GM18907 (cell line): ENCODE data around the gene RXFP2.

Experiments
- ATAC-seq: cut with Tn5 transposase; IDR thresholded peaks from one replicate; pipeline ENCODE4 v1.9.1; 2021; ENCODE audit warnings: mild to moderate bottlenecking, moderate library complexity; ENCODE audit not compliant: unreplicated experiment

RXFP2 gene

DNA sequence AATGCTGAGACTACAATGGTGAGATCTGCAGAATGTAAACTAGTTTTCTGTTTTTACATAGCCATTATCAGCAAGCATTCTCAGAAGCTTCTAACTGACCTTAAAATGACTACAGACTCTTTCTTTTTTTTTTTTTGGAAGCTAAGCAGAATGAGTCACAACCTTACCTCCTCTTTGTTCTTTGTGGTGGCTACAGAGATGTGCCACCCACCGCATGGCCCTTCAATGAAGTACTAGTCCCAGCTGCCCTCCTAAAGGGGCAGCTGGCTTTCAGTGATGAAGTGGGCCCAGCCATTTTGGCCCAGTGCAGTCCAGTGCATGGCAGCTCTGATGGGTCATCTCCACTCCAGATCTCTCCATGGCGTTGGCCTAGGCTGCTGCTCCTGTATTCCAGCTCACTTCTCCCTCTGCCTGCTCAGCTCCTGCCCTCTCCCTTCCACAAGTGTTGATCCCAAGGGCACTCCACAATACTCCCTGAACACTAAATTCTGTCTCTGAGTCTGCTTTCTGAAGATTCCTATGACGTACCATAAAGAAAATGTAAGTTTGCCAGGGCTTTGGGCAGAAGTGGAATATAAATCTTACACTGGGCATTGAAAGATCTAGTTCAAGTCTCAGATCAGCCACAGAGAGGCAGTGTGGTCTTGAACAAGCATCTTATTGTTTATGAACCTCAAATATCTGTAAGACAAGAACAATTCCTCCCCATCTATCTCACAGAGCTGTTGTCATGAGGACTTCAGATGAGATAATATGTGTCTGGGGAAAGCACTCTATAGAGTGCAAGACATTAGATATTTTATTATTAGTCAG is 85.6 kb downstream of the RXFP2 start:
- peak; percentile 44 for ATAC-seq

- ATAC-seq, result no peak
These were observed 87.2 kb downstream of the RXFP2 start for GRCh38 chr13:31826521-31826920.

DNA sequence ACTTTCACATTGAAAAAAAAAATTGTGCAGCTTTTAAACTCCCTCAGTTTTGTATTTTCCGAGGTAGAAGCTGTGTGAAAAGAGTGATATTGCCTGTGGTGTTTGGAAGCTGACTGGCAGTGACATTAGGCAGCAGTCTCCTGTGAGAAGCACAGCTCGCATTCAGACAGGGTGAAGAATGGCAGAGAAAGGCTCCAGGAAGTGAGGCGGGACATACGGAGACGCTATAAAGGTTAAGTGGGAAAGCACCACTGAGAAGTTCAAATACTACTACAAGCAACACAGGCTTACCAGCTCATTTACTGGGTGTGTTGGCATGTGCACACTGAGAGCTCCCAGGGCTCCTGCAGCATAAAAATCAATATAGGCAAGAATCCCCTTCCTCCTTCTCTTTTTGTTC is 88.4 kb downstream of the RXFP2 start:
- no peak for ATAC-seq

DNA sequence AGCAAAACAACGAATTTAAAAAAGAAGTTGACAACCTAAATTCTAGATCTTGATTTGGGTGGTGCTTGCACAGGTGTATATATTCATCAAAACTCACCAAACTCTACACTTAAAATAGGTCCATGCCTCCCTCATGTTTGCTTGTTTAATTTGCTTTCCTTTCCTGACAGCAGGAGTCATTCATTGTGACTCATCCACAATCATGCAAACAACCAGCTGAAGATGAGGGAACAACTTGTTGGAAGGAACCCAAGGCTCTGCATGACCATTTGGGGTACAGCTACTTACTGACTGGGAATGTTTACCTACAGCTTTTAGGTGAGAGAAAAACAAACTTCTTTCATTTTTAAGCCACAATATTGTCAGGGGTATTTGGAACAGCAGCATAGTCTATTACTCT is 96.6 kb downstream of the RXFP2 start:
- no peak for ATAC-seq

DNA sequence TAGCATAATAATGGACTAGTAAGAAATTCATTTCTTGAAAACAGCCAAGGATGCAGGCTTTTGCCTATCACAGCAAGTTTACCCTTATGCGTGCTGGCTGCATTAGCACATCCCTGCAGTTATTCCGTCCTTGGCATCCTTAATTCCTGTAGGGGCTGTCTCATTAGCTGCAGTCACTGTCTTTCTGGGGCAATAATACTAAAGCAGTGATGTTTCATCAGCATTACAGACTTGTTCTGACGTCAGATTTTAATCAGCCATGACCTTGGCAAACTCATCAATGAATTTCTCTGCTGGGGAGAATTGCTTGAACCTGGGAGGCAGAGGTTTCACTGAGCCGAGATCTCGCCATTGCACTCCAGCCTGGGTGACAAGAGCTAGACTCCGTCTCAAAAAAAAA is 103.7 kb downstream of the RXFP2 start:
- no peak for ATAC-seq

GRCh38 chr13:31846182-31846938 is 107.0 kb downstream of the RXFP2 start:
- ATAC-seq, result peak; percentile 99

GRCh38 chr13:31846961-31847752 is 107.8 kb downstream of the RXFP2 start:
- peak; percentile 14 for ATAC-seq

DNA sequence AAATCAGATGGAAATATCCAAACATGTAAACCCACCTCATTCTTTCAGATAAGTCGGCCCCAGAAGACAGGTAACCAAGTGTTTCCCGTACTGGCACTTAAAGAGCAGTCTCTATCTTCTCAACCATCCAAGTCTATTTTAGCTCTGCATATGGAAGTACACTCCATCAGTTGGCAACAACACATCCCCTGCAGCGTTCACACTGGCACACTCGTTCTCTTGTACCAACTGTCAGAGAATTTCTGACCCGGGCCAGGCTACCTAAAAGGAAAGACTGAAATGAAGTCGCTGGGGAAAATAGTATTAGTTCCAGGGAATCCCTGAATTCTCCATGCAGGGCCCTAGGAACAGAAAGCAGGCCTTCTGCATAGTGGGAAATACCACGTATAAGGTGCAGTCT is 109.3 kb downstream of the RXFP2 start:
- ATAC-seq, result no peak

DNA sequence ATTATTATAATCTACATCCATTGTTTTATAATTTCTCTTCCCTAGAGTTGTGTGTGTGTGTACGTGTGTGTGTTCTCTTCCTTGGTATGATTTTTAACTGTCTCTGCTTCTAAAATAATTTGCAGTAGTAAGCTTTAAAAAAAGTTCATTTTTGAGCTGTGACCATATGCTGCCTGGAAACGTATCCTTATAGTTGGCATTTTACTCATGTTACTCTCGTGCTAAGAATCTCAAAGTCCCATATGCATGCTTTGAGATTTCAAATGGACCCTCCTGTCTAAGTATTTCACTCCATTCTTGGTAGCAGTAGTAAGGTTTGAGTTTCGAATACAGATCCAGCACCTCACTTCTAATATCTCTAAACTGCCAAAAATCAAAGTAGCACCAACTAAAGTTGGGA is 109.9 kb downstream of the RXFP2 start:
- no peak for ATAC-seq

DNA sequence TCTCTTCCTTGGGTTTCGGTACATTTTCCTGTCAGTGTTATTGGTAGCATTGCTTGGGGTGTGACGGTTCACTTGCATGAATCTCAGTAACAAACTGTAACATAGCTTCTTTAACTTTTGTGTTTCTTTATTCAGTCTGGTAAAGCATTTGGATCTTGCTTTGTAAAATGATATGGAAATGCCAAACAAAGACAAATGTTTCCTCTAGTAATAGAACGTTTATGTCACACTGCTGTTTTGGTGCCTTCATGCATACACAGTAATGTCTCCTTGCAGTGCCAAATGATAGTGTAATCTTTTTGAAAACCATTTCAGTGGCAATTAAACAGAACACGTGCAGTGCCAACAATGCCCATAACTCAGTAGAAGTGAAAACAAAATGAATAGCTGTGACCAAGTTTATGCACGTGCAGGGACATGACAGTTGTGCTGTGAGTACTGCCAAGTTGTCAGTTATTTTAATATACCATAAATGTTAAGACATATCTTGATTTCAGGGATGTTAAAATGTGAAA is 110.8 kb downstream of the RXFP2 start:
- ATAC-seq, result no peak

DNA sequence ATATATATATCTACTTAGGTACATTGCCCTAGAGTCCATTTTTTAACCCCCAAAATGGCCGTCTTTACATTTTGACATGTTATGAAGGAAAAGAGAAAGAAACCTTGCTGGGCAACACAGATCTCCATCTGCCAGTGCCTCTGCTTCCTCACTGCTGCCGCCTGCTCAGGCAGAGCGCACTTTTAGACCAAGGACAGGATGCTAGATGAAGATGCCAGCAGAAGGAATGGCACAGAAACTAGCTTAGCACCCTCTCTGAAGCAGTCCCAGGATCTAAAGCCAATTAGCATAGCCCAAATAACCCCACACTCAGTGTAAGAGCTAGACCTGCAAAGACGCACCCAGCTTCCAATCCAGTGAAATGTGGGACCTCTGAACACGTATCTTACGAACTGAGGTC is 111.9 kb downstream of the RXFP2 start:
- no peak for ATAC-seq
